Ishikawa (cell line): ENCODE data around the gene SYT8.

Experiments
- EP300 ChIP-seq: IDR thresholded peaks from 2 replicates; pipeline ENCODE4 v1.6.1; 2012; ENCODE audit warnings: borderline replicate concordance
- TAF1 ChIP-seq: IDR thresholded peaks from 2 replicates; pipeline ENCODE4 v1.6.1; 2012; ENCODE audit warnings: low read depth, mild to moderate bottlenecking
- TF ChIP-seq, protein P1 (sequence below): IDR thresholded peaks from 2 replicates; pipeline ENCODE4 v1.6.1; 2012
- TF ChIP-seq, protein P2 (sequence below): IDR thresholded peaks from 2 replicates; pipeline ENCODE4 v1.6.1; 2012; ENCODE audit warnings: low read depth, mild to moderate bottlenecking

DNA sequence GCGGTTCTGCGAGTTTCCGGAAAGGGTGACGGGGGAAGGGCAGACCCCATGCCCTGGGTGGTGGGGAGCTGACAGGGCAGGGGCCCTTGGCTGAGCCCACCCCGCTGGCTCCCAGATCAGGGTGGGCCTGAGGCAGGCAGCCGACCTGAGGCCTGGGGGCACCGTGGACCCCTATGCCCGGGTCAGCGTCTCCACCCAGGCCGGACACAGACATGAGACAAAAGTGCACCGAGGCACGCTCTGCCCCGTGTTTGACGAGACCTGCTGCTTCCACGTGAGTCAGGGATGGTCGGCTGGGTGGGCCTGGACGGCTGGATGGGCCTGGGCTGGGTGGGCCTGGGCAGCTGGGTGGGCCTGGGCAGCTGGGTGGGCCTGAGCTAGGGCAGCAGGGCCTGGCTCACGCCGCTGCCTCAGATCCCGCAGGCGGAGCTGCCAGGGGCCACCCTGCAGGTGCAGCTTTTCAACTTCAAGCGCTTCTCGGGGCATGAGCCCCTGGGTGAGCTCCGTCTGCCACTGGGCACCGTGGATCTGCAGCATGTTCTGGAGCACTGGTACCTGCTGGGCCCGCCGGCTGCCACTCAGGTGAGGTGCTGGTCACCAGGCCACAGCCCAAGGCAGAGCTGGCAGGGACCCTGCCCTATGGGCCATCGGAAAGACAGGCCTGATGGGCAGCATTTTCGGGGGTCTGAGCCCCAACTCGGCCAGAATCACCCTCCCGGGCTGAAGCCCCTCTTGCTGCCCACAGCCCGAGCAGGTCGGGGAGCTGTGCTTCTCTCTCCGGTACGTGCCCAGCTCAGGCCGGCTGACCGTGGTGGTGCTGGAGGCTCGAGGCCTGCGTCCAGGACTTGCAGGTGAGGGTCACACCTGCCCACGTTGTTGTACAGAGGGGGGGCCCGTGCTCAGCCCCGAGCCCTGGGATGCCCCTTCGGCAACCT is 1.5 kb downstream of the SYT8 start:
- TF ChIP-seq TAF1 (no peak), EP300 (no peak)
- TF ChIP-seq, protein P1, sequence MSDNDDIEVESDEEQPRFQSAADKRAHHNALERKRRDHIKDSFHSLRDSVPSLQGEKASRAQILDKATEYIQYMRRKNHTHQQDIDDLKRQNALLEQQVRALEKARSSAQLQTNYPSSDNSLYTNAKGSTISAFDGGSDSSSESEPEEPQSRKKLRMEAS: no peak
- TF ChIP-seq, protein P2, sequence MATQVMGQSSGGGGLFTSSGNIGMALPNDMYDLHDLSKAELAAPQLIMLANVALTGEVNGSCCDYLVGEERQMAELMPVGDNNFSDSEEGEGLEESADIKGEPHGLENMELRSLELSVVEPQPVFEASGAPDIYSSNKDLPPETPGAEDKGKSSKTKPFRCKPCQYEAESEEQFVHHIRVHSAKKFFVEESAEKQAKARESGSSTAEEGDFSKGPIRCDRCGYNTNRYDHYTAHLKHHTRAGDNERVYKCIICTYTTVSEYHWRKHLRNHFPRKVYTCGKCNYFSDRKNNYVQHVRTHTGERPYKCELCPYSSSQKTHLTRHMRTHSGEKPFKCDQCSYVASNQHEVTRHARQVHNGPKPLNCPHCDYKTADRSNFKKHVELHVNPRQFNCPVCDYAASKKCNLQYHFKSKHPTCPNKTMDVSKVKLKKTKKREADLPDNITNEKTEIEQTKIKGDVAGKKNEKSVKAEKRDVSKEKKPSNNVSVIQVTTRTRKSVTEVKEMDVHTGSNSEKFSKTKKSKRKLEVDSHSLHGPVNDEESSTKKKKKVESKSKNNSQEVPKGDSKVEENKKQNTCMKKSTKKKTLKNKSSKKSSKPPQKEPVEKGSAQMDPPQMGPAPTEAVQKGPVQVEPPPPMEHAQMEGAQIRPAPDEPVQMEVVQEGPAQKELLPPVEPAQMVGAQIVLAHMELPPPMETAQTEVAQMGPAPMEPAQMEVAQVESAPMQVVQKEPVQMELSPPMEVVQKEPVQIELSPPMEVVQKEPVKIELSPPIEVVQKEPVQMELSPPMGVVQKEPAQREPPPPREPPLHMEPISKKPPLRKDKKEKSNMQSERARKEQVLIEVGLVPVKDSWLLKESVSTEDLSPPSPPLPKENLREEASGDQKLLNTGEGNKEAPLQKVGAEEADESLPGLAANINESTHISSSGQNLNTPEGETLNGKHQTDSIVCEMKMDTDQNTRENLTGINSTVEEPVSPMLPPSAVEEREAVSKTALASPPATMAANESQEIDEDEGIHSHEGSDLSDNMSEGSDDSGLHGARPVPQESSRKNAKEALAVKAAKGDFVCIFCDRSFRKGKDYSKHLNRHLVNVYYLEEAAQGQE: no peak
